NOMO-1 treated with dmso at 0.1 percent for 144 hours (cell line): ENCODE data around the gene CAMKMT.
"Not testable (repeated sequence)": the region's sequence is repeated elsewhere in the genome, so short reads cannot be mapped to it uniquely, and the experiment has no call there.

ENCODE experiments used
- DNase-seq: peaks from one replicate; lab custom pipeline; 2025; ENCODE audit not compliant: unreplicated experiment; lab: John Stamatoyannopoulos, UW

CAMKMT gene

GRCh38 chr2:44495544-44495943 is 133.8 kb downstream of the CAMKMT start:
- DNase-seq, result no peak

DNA sequence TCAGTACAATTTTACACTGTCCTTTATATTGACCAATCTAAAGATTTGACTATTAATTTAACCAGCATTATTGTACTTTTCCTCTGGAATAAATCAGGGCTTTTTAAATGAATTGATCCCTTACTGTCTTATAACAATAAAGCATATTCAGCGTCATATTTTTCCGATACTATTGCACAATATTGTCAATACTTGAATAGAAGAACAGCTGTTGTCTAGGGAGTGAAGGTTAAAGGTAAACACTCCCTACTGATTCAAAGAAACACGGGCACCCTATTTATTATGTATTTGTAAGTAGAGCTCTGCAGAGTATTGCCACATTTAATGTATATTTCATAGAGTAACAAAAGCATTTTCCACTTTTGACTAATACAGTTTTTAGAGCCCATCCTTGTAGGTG is 134.4 kb downstream of the CAMKMT start:
- DNase-seq, result no peak

DNA sequence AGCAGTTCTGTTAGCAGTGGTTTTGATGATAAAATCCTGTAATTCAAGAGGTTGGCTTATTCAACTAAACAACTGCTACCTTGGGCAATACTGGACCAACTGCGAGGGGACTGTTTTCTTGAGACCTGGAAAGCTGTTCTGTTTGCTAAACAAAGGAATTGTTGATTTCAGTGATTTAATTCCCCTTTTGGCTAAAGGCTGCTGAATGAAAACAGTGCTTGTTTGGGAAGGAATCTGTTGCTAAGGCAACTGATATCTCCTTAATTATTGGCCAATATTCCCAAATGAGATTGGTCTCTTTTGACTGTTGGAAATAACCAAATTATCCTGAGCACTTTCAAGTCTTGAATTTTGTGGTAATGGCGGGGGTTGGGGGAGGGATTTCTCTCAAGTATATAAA is 136.8 kb downstream of the CAMKMT start:
- DNase-seq, result no peak

GRCh38 chr2:44505664-44506063 is 143.9 kb downstream of the CAMKMT start:
- not testable (repeated sequence) for DNase-seq

DNA sequence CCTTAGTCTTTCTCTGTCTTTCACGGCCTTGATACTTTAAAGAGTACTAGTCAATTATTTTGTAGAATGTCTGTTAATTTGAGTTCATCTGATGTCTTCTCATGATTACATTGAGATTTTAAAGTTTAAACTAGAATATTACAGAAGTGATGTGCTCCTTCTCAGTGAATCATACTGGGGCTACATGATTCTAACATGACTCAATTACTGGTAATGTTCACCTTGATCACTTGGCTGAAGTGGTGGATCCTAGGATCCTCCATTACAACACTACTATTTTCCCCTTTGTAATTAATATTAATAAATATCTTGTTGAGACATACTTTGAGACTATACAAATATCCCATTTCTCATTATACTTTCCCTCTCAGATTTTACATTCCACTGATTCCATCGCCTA is 148.5 kb downstream of the CAMKMT start:
- DNase-seq, result no peak

- DNase-seq, result no peak
Observed at GRCh38 chr2:44515416-44515815, 153.7 kb downstream of the CAMKMT start.

DNA sequence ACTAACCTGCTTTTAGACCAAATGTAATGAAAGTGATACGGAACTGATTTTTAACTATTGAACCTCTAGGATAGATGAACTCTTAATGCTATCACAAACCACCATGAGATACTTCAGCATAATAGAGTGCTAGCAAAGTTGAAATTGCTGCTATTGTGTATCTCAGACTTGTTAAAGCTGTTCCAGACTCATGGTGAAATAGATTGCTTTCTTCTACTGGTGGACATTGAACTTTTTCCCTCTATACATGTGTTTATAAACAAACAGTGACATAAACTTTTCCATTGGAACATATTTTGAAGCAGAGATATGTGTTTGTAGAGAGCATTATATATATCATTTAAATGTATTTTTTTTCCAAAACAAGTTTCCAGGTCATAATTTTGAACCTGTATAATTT is 157.3 kb downstream of the CAMKMT start:
- no peak for DNase-seq

DNA sequence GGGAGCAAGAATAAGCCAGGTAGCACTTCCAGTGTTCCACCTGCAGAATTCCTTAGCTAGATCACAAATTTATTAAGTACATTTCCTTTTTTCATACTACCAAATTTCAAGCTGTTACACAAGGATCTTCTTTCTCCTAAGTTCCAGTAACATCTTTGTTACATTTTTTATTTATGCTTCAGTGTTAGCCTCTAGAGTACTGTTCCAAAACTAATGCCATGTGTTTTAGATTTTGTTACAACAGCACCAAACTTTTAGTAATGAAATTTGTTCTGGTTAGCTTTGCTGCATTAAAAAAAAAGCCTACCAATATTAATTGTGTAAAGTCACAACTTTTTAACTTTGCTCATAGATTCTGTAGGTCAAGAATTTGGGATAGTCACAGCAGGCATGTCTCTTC is 161.1 kb downstream of the CAMKMT start:
- DNase-seq, result no peak

- no peak for DNase-seq
Observed at GRCh38 chr2:44524347-44524926, 162.7 kb downstream of the CAMKMT start.

DNA sequence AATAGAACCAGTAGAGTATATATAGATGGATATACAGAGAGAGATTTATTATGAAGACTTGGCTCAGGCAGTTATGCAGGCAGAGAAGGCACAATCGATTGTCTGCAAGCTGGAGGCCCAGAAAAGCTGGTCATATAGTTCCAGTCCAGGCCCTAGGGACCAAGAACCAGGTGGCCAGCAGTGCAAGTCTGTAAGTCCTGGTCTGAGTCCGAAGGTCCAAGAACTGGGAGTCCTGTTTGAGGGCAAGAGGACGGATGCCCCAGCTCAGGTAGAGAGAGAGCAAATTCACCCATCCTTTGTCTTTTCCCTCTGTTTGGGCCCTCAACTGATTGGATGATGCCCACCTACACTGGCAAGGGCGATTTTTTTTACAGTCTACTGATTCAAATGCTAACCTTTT is 164.6 kb downstream of the CAMKMT start:
- DNase-seq, result no peak

DNA sequence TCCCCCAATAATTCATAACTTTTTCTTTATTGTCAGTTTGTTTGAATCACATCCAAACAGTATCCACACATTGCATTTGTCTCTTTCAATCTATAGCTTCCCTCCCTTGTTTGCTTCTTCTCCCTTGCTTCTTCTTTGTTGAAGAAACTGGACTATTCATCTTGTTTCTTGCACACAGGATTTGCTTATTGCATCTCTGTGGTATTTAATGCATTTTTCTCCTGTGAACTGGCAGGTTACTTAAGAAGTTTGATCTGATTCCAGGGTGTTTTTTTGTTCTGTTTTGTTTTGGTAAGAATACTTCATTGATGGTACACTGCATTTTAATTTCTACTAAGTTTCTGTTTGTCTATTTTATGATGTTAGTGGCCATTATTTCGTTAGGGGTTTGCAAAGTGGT is 166.8 kb downstream of the CAMKMT start:
- DNase-seq, result no peak

DNA sequence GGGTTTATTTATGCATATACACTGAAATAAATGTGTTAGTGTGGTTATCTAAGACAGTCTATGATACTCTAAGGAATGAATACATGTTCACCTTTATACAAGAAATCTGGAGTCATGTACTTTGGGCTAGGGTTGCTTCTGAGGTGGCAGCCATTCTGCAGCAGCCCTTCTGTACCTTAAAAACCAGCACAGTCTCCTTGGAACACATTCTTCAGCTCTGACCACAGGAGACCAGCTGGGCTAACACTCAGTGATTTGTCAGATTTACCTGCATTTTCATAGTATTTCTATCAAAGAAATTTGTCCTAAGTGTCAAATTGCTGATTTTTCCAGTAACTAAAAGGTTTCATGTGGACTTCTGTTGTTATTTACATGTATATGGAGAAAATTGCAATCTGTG is 167.7 kb downstream of the CAMKMT start:
- DNase-seq, result no peak

GRCh38 chr2:44531289-44531688 is 169.5 kb downstream of the CAMKMT start:
- no peak for DNase-seq

DNA sequence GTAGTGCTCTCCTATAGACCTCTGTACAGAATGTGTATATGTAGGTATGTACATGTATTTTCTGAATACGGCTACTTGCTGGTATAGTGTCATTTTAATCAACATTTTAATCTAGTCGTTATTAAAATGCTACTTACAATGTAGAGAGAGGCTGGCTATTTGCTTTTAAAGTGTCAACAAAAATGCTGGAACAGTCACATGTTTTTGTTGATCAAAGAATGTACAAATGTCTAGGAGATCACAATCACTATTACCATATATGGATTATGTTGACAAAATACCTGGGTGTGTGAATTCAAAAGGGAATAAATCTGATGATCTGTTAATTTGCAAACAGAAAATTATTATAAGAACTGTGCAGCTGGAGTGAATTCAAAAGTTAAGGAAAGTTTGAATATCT is 170.3 kb downstream of the CAMKMT start:
- DNase-seq, result no peak

DNA sequence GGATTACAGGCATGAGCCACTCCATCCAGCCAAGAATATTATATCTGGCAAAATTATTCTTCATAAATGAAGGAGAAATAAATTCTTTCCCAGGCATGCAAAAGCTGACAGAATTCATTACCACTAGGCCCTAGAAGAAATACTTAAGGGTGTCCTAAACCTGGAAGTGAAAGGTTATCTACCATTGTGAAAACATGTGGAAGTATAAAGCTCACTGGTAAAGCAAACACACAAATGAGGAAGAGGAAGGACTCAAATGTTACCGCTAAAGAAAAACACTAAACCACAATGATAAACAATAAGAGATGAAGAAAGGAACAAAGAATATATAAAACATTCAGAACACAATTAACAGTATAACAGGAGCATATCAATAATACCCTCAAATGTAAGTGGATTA is 171.8 kb downstream of the CAMKMT start:
- no peak for DNase-seq

DNA sequence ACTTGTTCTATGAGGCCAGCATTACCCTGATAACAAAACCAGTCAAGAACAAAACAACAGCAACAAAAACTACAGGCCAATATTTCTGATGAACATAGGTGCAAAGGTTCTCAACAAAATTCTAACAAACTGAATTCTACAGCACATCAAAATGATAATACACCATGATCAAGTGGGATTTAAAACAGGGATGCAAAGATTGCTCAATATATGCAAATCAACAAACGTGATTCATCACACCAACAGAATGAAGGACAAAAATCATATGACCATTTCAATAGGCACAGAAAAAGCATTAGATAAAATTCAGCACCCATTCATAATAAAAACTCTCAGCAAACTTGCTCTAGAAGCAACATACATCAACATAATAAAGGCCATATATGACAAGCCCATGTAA is 173.6 kb downstream of the CAMKMT start:
- no peak for DNase-seq

DNA sequence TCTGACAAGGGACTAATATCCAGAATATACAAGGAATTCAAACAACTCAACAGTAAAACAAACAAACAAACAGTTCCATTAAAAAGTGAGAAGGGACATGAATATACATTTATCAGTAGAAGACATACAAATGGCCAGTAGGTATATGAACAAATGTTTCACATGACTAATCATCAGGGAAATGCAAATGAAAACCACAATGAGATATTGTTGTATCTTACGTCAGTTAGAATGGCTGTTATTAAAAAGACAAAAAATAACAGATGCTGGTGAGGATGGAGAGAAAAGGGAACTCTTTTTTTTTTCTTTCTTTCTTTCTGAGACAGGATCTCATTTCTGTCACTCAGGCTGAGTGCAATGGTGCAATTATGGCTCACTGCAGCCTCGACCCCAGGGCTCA is 175.5 kb downstream of the CAMKMT start:
- no peak for DNase-seq

DNA sequence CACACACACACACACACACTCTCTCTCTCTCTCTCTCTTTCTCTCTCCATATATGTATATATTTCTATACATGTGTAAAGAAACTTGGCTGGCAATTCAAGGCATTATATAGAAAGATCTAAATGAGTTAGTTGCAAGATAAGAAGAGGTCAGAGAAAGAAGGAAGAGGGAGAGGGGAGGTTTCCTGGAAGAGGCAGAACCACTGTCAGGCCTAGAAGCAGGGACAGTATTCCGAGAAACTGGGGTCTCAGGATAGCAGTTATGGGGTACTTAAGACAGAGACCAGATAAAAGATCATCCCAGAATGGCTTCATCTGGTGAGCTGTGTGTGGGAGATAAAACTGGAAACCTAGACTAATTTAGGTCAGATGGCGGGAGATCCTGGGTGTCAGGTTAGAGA is 180.8 kb downstream of the CAMKMT start:
- DNase-seq, result no peak

- no peak for DNase-seq
Observed at GRCh38 chr2:44543773-44544725, 182.3 kb downstream of the CAMKMT start.

- DNase-seq, result no peak
Observed at GRCh38 chr2:44545005-44545404, 183.3 kb downstream of the CAMKMT start.

DNA sequence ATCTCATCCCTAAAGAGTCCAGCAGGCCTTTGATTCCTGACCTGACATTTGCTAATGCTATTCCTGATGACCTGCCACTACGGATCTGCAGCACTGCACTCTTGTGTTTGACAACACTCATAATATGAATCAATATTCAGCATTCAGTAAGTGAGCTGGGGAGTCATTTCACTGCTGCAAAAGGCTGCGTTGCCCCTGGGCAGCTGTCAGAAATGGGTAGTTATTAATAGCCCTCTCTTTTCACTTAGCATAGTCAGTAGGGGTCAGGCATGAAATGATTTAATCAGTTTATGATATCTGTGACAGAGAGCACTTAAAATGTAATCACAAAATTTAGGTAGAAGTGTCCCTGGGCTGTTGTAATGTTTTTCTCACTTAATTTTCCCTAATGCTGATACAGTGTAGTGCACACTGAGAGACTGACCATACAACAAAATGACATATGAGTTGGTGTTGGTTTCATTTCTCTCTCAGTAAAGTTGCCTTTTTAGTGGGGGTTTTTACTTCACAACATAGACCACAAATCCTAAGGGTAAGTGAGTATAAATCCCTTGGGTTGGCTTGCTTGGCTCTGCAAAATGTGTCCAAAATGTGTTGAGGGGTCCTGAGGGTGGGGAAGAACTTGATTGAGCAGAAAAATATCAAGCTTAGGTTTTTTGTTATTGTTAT is 184.8 kb downstream of the CAMKMT start:
- no peak for DNase-seq

DNA sequence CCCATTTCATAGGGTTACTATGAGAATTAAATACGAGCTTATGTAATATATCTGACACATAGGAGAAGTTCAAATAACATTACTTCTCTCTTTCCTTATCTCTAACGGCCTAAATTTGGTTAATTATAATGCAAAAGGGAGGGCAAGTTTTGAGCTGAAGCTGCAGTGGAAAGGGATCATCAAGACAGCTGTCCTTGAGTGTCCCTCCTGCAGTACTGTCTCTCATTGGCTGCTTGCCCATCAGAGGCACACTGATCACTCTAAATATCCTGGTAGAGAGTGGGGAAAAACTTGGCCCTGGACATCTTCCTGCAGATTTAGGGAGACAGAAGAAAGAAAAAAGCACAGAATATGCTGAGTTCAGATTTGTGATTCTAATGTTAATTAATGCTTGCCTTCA is 186.0 kb downstream of the CAMKMT start:
- no peak for DNase-seq
